Psoas muscle (tissue), 8 donors: Measurements from ENCODE around the gene CELA3A. TPM values are rescaled to one million over a fixed set of nuclear protein-coding genes. Genes with fewer than 3 reads are reported as not detected.

Experiments used
- ATAC-seq, 4 donors: fragments of 200-7000 bp; cut with Tn5 transposase; one replicate each; pipeline ENCODE4 v1.9.1; 2020; ENCODE audit warnings: moderate library complexity in 3 of 4, mild to moderate bottlenecking in 2 of 4
- DNase-seq, 2 donors: peaks; one replicate each; pipeline ENCODE4 v3.0.0-alpha.2; 2020
- H3K27ac ChIP-seq: fragments of 200-600 bp; one replicate; pipeline ENCODE4 v1.8.0; 2022
- H3K27me3 ChIP-seq, 3 donors: fragments of 200-600 bp in 1 of 3; one replicate each; pipeline versions ENCODE4 v1.6.1 to v1.8.0; 2013 to 2022; ENCODE audit warnings: low read length in 2 of 3, mild to moderate bottlenecking in 2 of 3, moderate library complexity in 1 of 3; ENCODE audit not compliant: insufficient read depth in 3 of 3
- H3K36me3 ChIP-seq, 2 donors: fragments of 200-600 bp in 1 of 2; one replicate each; pipeline versions ENCODE4 v1.6.1 to v1.8.0; 2013 to 2022; ENCODE audit warnings: low read depth in 1 of 2, mild to moderate bottlenecking in 1 of 2, moderate library complexity in 1 of 2; ENCODE audit not compliant: insufficient read depth in 1 of 2
- H3K4me1 ChIP-seq: fragments of 200-600 bp; one replicate; pipeline ENCODE4 v1.8.0; 2022
- H3K4me3 ChIP-seq: fragments of 200-600 bp; one replicate; pipeline ENCODE4 v1.8.0; 2022; ENCODE audit warnings: mild to moderate bottlenecking
- H3K9me3 ChIP-seq: fragments of 200-600 bp; one replicate; pipeline ENCODE4 v1.8.0; 2022
- CTCF ChIP-seq: fragments of 200-600 bp; IDR thresholded peaks from one replicate; pipeline ENCODE4 v1.8.0; 2022; ENCODE audit warnings: antibody characterized with exemption
- WGBS, 3 donors: extraction: QIAGEN DNeasy Blood & Tissue Kit; methylation state at CpG; one replicate each; pipeline versions ENCODE4 v1.1.6 to v1.1.7; 2013; 5-methylcytosine and 5-hydroxymethylcytosine counted together
- intact Hi-C, 2 donors: fragments of 100-400 bp; cut with DNase I; formaldehyde crosslinking; loops; one replicate each; pipeline versions ENCODE4 v1.11.0 to v1.14.2; 2022
- polyA plus RNA-seq, 3 donors: library from polyadenylated mRNA; stranded (reverse); fragments of 200-250 nt; gene quantifications; one replicate each; pipeline ENCODE4 v1.2.3, GENCODE V29; 2013
- total RNA-seq, 4 donors: library from RNA; stranded (reverse); fragmentation: NEBNext Ultra II Directional in 2 of 4; extraction: Animal tissue kit (Norgen Biotek cat#: 25700) in 2 of 4; gene quantifications; one replicate each; pipeline versions ENCODE4 v1.2.1 to v1.2.4, GENCODE V29; 2021 to 2023
- donor health status: healthy with polysubstance abuse.
- donor health status: DM: no; HTN: no; CAD: no; lungs with moderate emphysema.
- donor health status: Bipolar disorder and iron deficiency.
- donor health status: healthy.
- donor health status: DM: yes; HTN: yes; CAD: no.
- donor health status: DM: no; HTN: no; CAD: no.
- donor health status: DM: no; HTN: no; CAD: no.
- donor health status: DM: yes; HTN: yes; CAD: no.

Gene CELA3A
- total and polyA plus RNA-seq, 7 donors, result 0.62 to 4.0 (median 1.4) TPM; not detected in 3

- Histone ChIP-seq H3K36me3 (peaks cover 0 to 6% of the 10 kb centered on the region in 2 donors), H3K27me3 (no peaks in the 10 kb centered on the region), H3K4me3 (peak overlapping the region; percentile 46), H3K4me1 (peaks cover 63% of the 10 kb centered on the region), H3K9me3 (no peaks in the 10 kb centered on the region), H3K27ac (peak overlapping the region; percentile 51)
- TF ChIP-seq CTCF, result no peak
- intact Hi-C loops, result no loop called here
- no peak for ATAC-seq
- DNase-seq, result no peak
- WGBS, 3 donors, result 11 to 21% (median 18%) methylated on average over 1 of the region's 1 CpG
These were observed 54.6 kb downstream of the CELA3A start for GRCh38 chr1:22056043-22056442.

GRCh38 chr1:22056936-22057335 lies 55.5 kb downstream of the CELA3A start:
- peak overlapping the region; percentile 51 for H3K27ac ChIP-seq

GRCh38 chr1:22057861-22058260 lies 56.4 kb downstream of the CELA3A start:
- Histone ChIP-seq H3K27me3 (no peaks in the 10 kb centered on the region), H3K4me3 (peak overlapping the region; percentile 6), H3K9me3 (no peaks in the 10 kb centered on the region), H3K4me1 (peaks cover 75% of the 10 kb centered on the region), H3K36me3 (peaks cover 0 to 6% of the 10 kb centered on the region in 2 donors), H3K27ac (peak overlapping the region; percentile 51)
- DNase-seq, result no peak
- intact Hi-C loops, result no loop called here
- ATAC-seq, result no peak
- 84 to 90% (median 86%) methylated on average over 10 of the region's 10 CpGs for WGBS, 3 donors
- TF ChIP-seq CTCF, result no peak

More at GRCh38 chr1:22056936-22057335, 55.5 kb downstream of the CELA3A start:
- H3K4me1 ChIP-seq, result peaks cover 70% of the 10 kb centered on the region
- H3K4me3 ChIP-seq, result peak overlapping the region; percentile 46
- 48 to 54% (median 51%) methylated on average over 2 of the region's 2 CpGs for WGBS, 3 donors
- no peak for TF ChIP-seq CTCF
- no peaks in the 10 kb centered on the region for H3K27me3 ChIP-seq
- no peaks in the 10 kb centered on the region for H3K9me3 ChIP-seq
- intact Hi-C loops, result no loop called here
- no peak for ATAC-seq
- DNase-seq, result no peak
- H3K36me3 ChIP-seq, result peaks cover 0 to 6% of the 10 kb centered on the region in 2 donors

Other genes starting within 250 kb of the CELA3A start
- gene USP48, start 218.5 kb upstream of the CELA3A start, total RNA-seq, result 10 to 100 TPM; 20.3 to 35.9 (median 21.4) TPM
- gene USP48, start 218.5 kb upstream of the CELA3A start, polyA plus RNA-seq, result 10 to 100 TPM in 2 of 3 donors, 1 to 10 TPM in 1; 9.7 to 19.9 (median 13.0) TPM
- under 1 TPM in 1 of 4 donors, not detected in 3; 0.04 TPM for gene LDLRAD2, start 189.4 kb upstream of the CELA3A start, total RNA-seq
- 1 to 10 TPM in 2 of 3 donors, under 1 TPM in 1; 0.48 to 1.7 (median 1.1) TPM for gene LDLRAD2, start 189.4 kb upstream of the CELA3A start, polyA plus RNA-seq
- gene HSPG2, start 64.3 kb upstream of the CELA3A start, total RNA-seq, result 100 to 1,000 TPM; 102 to 168 (median 135) TPM
- 10 to 100 TPM; 24.5 to 74.8 (median 43.8) TPM for gene HSPG2, start 64.3 kb upstream of the CELA3A start, polyA plus RNA-seq
- 1 to 10 TPM in 1 of 4 donors, under 1 TPM in 1, not detected in 2; 0.42 to 1.7 TPM for gene CELA3B, start 24.6 kb upstream of the CELA3A start, total RNA-seq
- gene CELA3B, start 24.6 kb upstream of the CELA3A start, polyA plus RNA-seq, result under 1 TPM; 0.09 to 0.64 (median 0.24) TPM
- 100 to 1,000 TPM in 3 of 4 donors, 10 to 100 TPM in 1; 98.7 to 135 (median 122) TPM for gene CDC42, start 51.1 kb downstream of the CELA3A start, total RNA-seq
- gene CDC42, start 51.1 kb downstream of the CELA3A start, polyA plus RNA-seq, result 100 to 1,000 TPM in 2 of 3 donors, 10 to 100 TPM in 1; 71.6 to 126 (median 115) TPM
- 1 to 10 TPM in 2 of 4 donors, under 1 TPM in 2; 0.10 to 5.6 (median 0.64) TPM for gene WNT4, start 141.4 kb downstream of the CELA3A start, total RNA-seq
- gene WNT4, start 141.4 kb downstream of the CELA3A start, polyA plus RNA-seq, result 1 to 10 TPM in 1 of 3 donors, under 1 TPM in 2; 0.18 to 1.7 (median 0.44) TPM